ENCODE measurements around the gene PPIF. TPM values are rescaled to one million over a fixed set of nuclear protein-coding genes. Genes with fewer than 3 reads are reported as not detected.

PPIF gene
- total and polyA plus RNA-seq, 2 of the 13 experiments (the other 11 are each of a cell fraction or from before 2014, with no cell fraction given) = 147 to 157 TPM

GRCh38 chr10:79380125-79380945 lies 33.1 kb downstream of the PPIF start (continued):
- TF ChIP-seq HMGXB3 (CRISPR knock-in tag; IDR thresholded peaks at IDR 0.05; ENCODE audit: borderline replicate concordance) = no peak
- no peak for TF ChIP-seq TBL1XR1 (IDR thresholded peaks at IDR 0.05; ENCODE audit: borderline replicate concordance, low read length, partially characterized antibody)
- peak; percentile 89; the same call in 1 of the 2 replicates for TF ChIP-seq ZNF782 (CRISPR knock-in tag; IDR thresholded peaks at IDR 0.05; ENCODE audit: borderline replicate concordance)
- no peak for TF ChIP-seq DNMT1 (CRISPR knock-in tag; IDR thresholded peaks at IDR 0.05)
- TF ChIP-seq MBNL3 (CRISPR knock-in tag; conservative IDR thresholded peaks at IDR 0.05) = no peak
- TF ChIP-seq HNRNPK (IDR thresholded peaks at IDR 0.05; ENCODE audit: low read depth, low read length, poor library complexity, severe bottlenecking) = no peak
- TF ChIP-seq ZNF747 (CRISPR knock-in tag; IDR thresholded peaks at IDR 0.05; ENCODE audit: borderline replicate concordance) = peak; percentile 70
- TF ChIP-seq XRCC5 (optimal IDR thresholded peaks at IDR 0.05; ENCODE audit: low read length) = peak; percentile 64
- no peak for TF ChIP-seq CSRNP2 (CRISPR knock-in tag; conservative IDR thresholded peaks at IDR 0.05; ENCODE audit: low read depth)
- TF ChIP-seq REXO4 (CRISPR knock-in tag; IDR thresholded peaks at IDR 0.05; ENCODE audit: borderline replicate concordance) = no peak
- 0 out of 2 replicates have a peak, but pooled peaks have one; percentile 56 for TF ChIP-seq ZNF607 (CRISPR knock-in tag; IDR thresholded peaks at IDR 0.05; ENCODE audit: borderline replicate concordance)
- TF ChIP-seq ZNF574 (CRISPR knock-in tag; IDR thresholded peaks at IDR 0.05) = peak; percentile 69
- TF ChIP-seq ZNF44 (CRISPR knock-in tag; IDR thresholded peaks at IDR 0.05) = no peak
- TF ChIP-seq ZNF414 (CRISPR knock-in tag; IDR thresholded peaks at IDR 0.05) = peak; percentile 65; the same call in 1 of the 2 replicates
- TF ChIP-seq RXRB (CRISPR knock-in tag; IDR thresholded peaks at IDR 0.05; ENCODE audit: borderline replicate concordance) = peak; percentile 77
- TF ChIP-seq ARNT2 (CRISPR knock-in tag; IDR thresholded peaks at IDR 0.05; ENCODE audit: low read depth) = peak; percentile 79; the same call in 1 of the 2 replicates

Measured in HepG2 (cell line).